NOMO-1 treated with DMSO at 0.1 percent for 48 hours (cell line): Measurements from ENCODE around the gene MYG1.

Experiments
- DNase-seq: peaks from one replicate; lab custom pipeline; 2025; ENCODE audit not compliant: unreplicated experiment; lab: John Stamatoyannopoulos, UW

The MYG1 gene

GRCh38 chr12:53352331-53353256 lies 53.1 kb downstream of the MYG1 start:
- DNase-seq: peak; percentile 91

- no peak for DNase-seq
These were observed 53.8 kb downstream of the MYG1 start for GRCh38 chr12:53353257-53353655.

- no peak for DNase-seq
These were observed 55.6 kb downstream of the MYG1 start for GRCh38 chr12:53355121-53355520.
